Prostate gland (tissue), 2 donors: ENCODE results near the gene STAG2.

Source experiments
- POLR2A ChIP-seq: fragments of 450-650 bp; IDR thresholded peaks from one replicate; pipeline ENCODE4 v1.6.1; 2016; ENCODE audit warnings: antibody characterized with exemption, mild to moderate bottlenecking
- TF ChIP-seq, protein P1 (sequence below), 4 experiments: fragments of 200-600 bp in 2 of 4; fragments of 450-650 bp in 2 of 4; sonication (generic) in 2 of 4; IDR thresholded peaks; 1 replicate in 3 of 4; 2 replicates in 1 of 4; pipeline ENCODE4 v1.5.1; 2016 to 2019; ENCODE audit warnings: antibody characterized with exemption in 4 of 4, mild to moderate bottlenecking in 2 of 4, moderate library complexity in 2 of 4

DNA sequence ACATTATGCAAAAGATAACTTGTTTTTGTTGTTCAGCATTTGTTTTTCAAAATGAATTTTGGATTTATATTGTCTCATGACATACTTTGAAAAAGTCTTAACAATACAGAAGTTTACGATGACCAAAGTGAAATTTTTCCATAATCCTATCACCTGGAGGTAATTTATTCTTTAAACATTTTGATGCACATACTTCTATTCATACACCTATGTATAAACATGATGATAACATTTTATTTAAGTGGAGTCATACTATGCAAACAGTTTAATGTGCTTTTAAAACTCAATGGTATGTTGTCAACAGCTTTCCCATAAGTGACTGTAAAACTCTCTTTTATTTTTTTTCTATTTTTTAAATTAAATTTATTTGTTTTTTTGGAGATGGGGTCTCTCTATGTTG is 65.0 kb downstream of the STAG2 start:
- TF ChIP-seq, protein P1, sequence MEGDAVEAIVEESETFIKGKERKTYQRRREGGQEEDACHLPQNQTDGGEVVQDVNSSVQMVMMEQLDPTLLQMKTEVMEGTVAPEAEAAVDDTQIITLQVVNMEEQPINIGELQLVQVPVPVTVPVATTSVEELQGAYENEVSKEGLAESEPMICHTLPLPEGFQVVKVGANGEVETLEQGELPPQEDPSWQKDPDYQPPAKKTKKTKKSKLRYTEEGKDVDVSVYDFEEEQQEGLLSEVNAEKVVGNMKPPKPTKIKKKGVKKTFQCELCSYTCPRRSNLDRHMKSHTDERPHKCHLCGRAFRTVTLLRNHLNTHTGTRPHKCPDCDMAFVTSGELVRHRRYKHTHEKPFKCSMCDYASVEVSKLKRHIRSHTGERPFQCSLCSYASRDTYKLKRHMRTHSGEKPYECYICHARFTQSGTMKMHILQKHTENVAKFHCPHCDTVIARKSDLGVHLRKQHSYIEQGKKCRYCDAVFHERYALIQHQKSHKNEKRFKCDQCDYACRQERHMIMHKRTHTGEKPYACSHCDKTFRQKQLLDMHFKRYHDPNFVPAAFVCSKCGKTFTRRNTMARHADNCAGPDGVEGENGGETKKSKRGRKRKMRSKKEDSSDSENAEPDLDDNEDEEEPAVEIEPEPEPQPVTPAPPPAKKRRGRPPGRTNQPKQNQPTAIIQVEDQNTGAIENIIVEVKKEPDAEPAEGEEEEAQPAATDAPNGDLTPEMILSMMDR (IDR thresholded peaks at IDR 0.05) = no peak
- TF ChIP-seq POLR2A = no peak
